Activated B cell treated with CpG ODN at 0.5 μM for 24 hours (primary cell): Measurements from ENCODE around the gene CARD18. TPM values are rescaled to one million over a fixed set of nuclear protein-coding genes. Genes with fewer than 3 reads are reported as not detected.

ENCODE experiments used
- ATAC-seq: fragments of 200-7000 bp; cut with Tn5 transposase; one replicate; pipeline ENCODE4 v1.10.0; 2021; ENCODE audit warnings: low read depth, mild to moderate bottlenecking, moderate library complexity
- CTCF ChIA-PET: fragments of 350-600 bp; sonication (Branson Sonifier 250); formaldehyde crosslinking; loops from one replicate; lab custom pipeline; 2021; ENCODE audit warnings: antibody characterized with exemption; lab: Charles Lee
- POLR2A ChIA-PET: fragments of 350-600 bp; sonication (Branson Sonifier 250); formaldehyde crosslinking; loops from one replicate; lab custom pipeline; 2021; ENCODE audit warnings: antibody characterized with exemption; lab: Charles Lee
- DNase-seq: peaks from one replicate; pipeline ENCODE4 v3.0.0; 2022
- H3K27ac Mint-ChIP-seq: one replicate; pipeline ENCODE4 v1.8.0; 2020; ENCODE audit warnings: mixed read lengths
- H3K27me3 Mint-ChIP-seq: one replicate; pipeline ENCODE4 v1.8.0; 2021; ENCODE audit warnings: mixed read lengths
- H3K36me3 Mint-ChIP-seq: one replicate; pipeline ENCODE4 v1.8.0; 2021; ENCODE audit warnings: low read depth, mixed read lengths
- H3K4me1 Mint-ChIP-seq: one replicate; pipeline ENCODE4 v1.8.0; 2021; ENCODE audit warnings: mixed read lengths
- H3K4me3 Mint-ChIP-seq: one replicate; pipeline ENCODE4 v1.8.0; 2020; ENCODE audit warnings: mild to moderate bottlenecking, mixed read lengths
- H3K9me3 Mint-ChIP-seq: one replicate; pipeline ENCODE4 v1.8.0; 2020; ENCODE audit warnings: mixed read lengths
- intact Hi-C: fragments of 100-400 bp; cut with micrococcal nuclease; formaldehyde crosslinking; loops from one replicate; pipeline ENCODE4 v1.15.1; 2024
- total RNA-seq: library from RNA; stranded (reverse); gene quantifications from 2 replicates; pipeline ENCODE4 v1.2.3, GENCODE V29; 2022
- TF ChIP-seq, protein P1 (sequence below): fragments of 200-600 bp; IDR thresholded peaks from one replicate; pipeline ENCODE4 v1.8.0; 2022; ENCODE audit warnings: antibody characterized with exemption, mild to moderate bottlenecking

The CARD18 gene, protein sequence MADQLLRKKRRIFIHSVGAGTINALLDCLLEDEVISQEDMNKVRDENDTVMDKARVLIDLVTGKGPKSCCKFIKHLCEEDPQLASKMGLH
- total RNA-seq = not detected in 2 replicates

DNA sequence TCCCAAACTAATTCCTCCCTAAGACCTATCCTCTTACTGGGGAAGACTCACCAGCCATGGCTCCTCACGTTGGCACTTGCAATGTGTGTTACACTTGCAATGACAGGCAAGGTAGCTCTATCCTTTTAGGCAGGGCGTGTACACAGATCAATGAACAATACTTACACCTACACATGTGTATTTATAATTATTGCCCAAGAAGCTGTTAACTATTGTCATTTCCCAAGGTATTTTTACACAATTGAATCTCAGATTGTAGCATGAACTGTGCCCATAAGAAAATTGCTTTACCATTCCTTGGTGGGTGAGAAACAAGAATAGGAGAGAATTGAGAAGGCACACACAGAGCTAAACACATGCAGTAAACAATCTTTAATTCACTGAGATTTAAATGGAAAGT is at the start of gene CARD18:
Gene CARD18, minus strand, starts transcription at position 101 of the 400 bp plus-strand sequence. Its CDS starts 43 bp downstream, at position 58.
- DNase-seq = no peak
- Mint-ChIP-seq H3K27ac (no peak within 1 kb of the TSS), H3K9me3 (peaks cover 2% of the 10 kb centered on the region), H3K36me3 (no peaks in the 10 kb centered on the region), H3K4me1 (no peaks in the 10 kb centered on the region), H3K27me3 (peaks cover 1% of the 10 kb centered on the region), H3K4me3 (no peak within 1 kb of the TSS)
- no peak for ATAC-seq
- TF ChIP-seq, protein P1, sequence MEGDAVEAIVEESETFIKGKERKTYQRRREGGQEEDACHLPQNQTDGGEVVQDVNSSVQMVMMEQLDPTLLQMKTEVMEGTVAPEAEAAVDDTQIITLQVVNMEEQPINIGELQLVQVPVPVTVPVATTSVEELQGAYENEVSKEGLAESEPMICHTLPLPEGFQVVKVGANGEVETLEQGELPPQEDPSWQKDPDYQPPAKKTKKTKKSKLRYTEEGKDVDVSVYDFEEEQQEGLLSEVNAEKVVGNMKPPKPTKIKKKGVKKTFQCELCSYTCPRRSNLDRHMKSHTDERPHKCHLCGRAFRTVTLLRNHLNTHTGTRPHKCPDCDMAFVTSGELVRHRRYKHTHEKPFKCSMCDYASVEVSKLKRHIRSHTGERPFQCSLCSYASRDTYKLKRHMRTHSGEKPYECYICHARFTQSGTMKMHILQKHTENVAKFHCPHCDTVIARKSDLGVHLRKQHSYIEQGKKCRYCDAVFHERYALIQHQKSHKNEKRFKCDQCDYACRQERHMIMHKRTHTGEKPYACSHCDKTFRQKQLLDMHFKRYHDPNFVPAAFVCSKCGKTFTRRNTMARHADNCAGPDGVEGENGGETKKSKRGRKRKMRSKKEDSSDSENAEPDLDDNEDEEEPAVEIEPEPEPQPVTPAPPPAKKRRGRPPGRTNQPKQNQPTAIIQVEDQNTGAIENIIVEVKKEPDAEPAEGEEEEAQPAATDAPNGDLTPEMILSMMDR = no peak
- POLR2A ChIA-PET = no interaction called here
- CTCF ChIA-PET = no interaction called here
- intact Hi-C loops = no loop called here

DNA sequence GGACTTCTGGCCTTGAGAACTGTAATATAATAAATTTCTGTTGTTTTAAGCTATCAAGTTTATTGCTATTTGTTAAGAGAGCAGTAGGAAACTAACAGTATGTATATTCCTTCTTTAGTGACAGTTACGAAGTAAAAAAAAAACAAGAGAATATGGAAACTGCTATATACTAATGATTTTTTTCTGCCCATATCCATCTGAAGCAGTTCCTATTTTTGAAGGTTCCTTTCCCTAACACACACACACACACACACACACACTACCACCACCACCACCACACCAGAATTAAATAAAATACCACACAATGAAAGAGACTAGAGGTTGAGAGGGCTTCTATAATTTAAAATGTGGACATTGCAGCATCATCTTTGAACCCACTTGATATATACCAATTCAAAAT is 44.4 kb upstream of the CARD18 start:
- no peak overlapping the region for H3K27ac Mint-ChIP-seq
- H3K4me1 Mint-ChIP-seq = no peaks in the 10 kb centered on the region
- TF ChIP-seq, protein P1 = no peak
- ATAC-seq (no peak), DNase-seq (no peak)
- H3K36me3 Mint-ChIP-seq = no peaks in the 10 kb centered on the region
- no peaks in the 10 kb centered on the region for H3K9me3 Mint-ChIP-seq
- intact Hi-C loops = loop anchor here (2.0 kb wide), 1 partner anchor 55 kb away; no protein-coding TSS in a partner anchor
- ChIA-PET POLR2A (no interaction called here), CTCF (no interaction called here)
- no peaks in the 10 kb centered on the region for H3K27me3 Mint-ChIP-seq
- no peak overlapping the region for H3K4me3 Mint-ChIP-seq

DNA sequence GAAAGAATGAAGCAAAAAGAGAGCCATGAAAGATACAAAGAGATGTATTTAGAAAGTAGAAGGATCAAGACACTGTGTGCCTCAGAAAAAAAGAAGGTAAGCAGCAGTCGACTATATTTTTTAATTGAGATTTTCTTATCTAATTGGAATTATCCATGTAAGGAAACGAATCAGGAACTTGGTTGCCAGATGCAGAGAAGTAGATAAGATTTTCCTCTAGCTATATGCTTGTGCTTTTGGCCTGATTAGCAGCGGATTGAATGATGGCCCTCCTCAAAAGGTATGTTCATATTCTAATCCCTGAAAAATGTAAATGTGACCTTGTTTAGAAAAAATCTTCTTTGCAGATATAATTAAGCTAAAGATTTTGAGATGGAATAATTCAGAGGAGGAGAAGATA is 43.9 kb upstream of the CARD18 start:
- Mint-ChIP-seq H3K27ac (no peak overlapping the region), H3K9me3 (no peaks in the 10 kb centered on the region), H3K36me3 (no peaks in the 10 kb centered on the region), H3K4me1 (no peaks in the 10 kb centered on the region), H3K4me3 (no peak overlapping the region), H3K27me3 (peaks cover under 1% of the 10 kb centered on the region)
- ChIA-PET POLR2A (no interaction called here), CTCF (no interaction called here)
- intact Hi-C loops = loop anchor here (2.0 kb wide), 1 partner anchor 55 kb away; no protein-coding TSS in a partner anchor
- TF ChIP-seq, protein P1 = no peak
- no peak for ATAC-seq
- no peak for DNase-seq

DNA sequence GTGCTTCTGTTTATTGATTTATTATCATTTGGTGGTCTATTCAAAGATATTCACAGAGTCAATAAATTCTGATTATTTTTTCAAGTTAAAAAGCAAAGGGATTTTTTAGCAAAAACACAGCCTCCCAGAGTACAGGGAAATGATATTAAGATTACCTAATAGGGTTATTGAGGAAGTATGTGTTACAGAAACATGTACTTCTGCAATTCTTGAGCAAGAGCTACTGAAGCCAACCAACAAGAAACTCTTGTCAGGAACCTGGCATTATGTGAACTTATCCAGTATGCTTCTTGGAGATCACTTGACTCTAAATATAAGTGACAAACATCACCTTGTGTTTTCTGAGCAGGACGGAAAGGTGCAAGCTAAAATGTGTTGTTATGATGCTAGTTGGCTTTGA is 42.0 kb upstream of the CARD18 start:
- Mint-ChIP-seq H3K36me3 (no peaks in the 10 kb centered on the region), H3K4me3 (no peak overlapping the region), H3K27me3 (peaks cover 1% of the 10 kb centered on the region), H3K9me3 (no peaks in the 10 kb centered on the region), H3K27ac (no peak overlapping the region), H3K4me1 (no peaks in the 10 kb centered on the region)
- no peak for ATAC-seq
- CTCF ChIA-PET = no interaction called here
- no peak for DNase-seq
- TF ChIP-seq, protein P1 = no peak
- intact Hi-C loops = no loop called here
- POLR2A ChIA-PET = no interaction called here

DNA sequence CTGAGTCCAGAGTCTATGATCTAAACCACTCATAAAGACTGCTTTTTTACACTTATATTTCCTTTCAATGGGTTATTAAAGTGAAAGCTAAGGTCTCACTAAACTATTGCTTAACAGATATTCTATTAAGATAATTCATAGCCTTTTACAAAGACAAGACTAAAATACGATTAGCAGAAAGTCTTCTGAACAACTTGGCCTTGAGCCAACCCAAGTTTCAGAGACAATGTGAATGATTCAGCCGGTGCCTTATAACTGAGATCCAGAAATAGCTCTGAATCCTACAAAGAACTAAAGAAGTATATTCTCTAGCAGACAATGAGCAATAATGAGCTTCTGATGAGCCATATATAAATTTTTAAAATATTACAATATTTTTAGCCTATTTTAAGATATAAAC is 41.5 kb upstream of the CARD18 start:
- no peaks in the 10 kb centered on the region for H3K9me3 Mint-ChIP-seq
- POLR2A ChIA-PET = no interaction called here
- no peak for DNase-seq
- no peaks in the 10 kb centered on the region for H3K36me3 Mint-ChIP-seq
- ATAC-seq = no peak
- no peaks in the 10 kb centered on the region for H3K4me1 Mint-ChIP-seq
- H3K27me3 Mint-ChIP-seq = peaks cover 1% of the 10 kb centered on the region
- TF ChIP-seq, protein P1 = no peak
- no peak overlapping the region for H3K27ac Mint-ChIP-seq
- intact Hi-C loops = no loop called here
- CTCF ChIA-PET = no interaction called here
- H3K4me3 Mint-ChIP-seq = no peak overlapping the region
